Measurements from ENCODE around the gene AGO3.

- TF ChIP-seq CTCF (conservative IDR thresholded peaks at IDR 0.05; ENCODE audit: low read length): no peak
- no peak for TF ChIP-seq EZH2phosphoT487 (IDR thresholded peaks at IDR 0.05; ENCODE audit: borderline replicate concordance, low read depth, low read length)
Observed at GRCh38 chr1:36053978-36054377, 123.1 kb downstream of the AGO3 start.
